ENCODE data around the gene SYNE1.

SYNE1 gene

GRCh38 chr6:152135755-152136448, 501.3 kb downstream of the SYNE1 start:
- Histone ChIP-seq H3K36me3 (ENCODE audit: control insufficient read depth, insufficient read depth, low read length) (no peaks in the 10 kb centered on the region), H3K23ac (ENCODE audit: low read length) (no peak overlapping the region), H3K4ac (ENCODE audit: low read depth, low read length) (no peak overlapping the region), H3K79me1 (ENCODE audit: low read length) (no peaks in the 10 kb centered on the region), H2BK5ac (ENCODE audit: low read length) (no peak overlapping the region), H3K56ac (ENCODE audit: low read length) (no peak overlapping the region), H2BK120ac (ENCODE audit: low read depth, low read length) (no peak overlapping the region), H3K9ac (ENCODE audit: low read length) (no peak overlapping the region), H2AK5ac (ENCODE audit: low read length) (no peak overlapping the region), H3K4me2 (ENCODE audit: low read length) (no peak overlapping the region), H3K4me3 (ENCODE audit: low read length) (no peak overlapping the region), H3K27me3 (ENCODE audit: insufficient read depth, low read length, poor library complexity) (no peaks in the 10 kb centered on the region), H4K8ac (ENCODE audit: low read depth, low read length) (no peak overlapping the region), H3K4me1 (ENCODE audit: control insufficient read depth, low read depth, low read length) (no peaks in the 10 kb centered on the region), H4K5ac (ENCODE audit: low read length) (no peak overlapping the region), H3K18ac (ENCODE audit: low read length) (no peak overlapping the region), H2BK15ac (replicated peaks; ENCODE audit: low read depth) (no peak overlapping the region), H3K27ac (ENCODE audit: low read depth, low read length) (no peak overlapping the region), H3K79me2 (ENCODE audit: control insufficient read depth, insufficient read depth, low read length) (no peaks in the 10 kb centered on the region)
- WGBS (ENCODE audit: extremely low coverage, insufficient coverage, low lambda C conversion rate) = no CpG with 5 or more reads among the region's 8 CpGs
- DNase-seq = no peak

GRCh38 chr6:152130441-152130840, 506.7 kb downstream of the SYNE1 start:
- Histone ChIP-seq H3K9ac (ENCODE audit: low read length) (no peak overlapping the region), H3K4me1 (ENCODE audit: control insufficient read depth, low read depth, low read length) (no peaks in the 10 kb centered on the region), H3K56ac (ENCODE audit: low read length) (no peak overlapping the region), H3K4ac (ENCODE audit: low read depth, low read length) (no peak overlapping the region), H3K27me3 (ENCODE audit: insufficient read depth, low read length, poor library complexity) (no peaks in the 10 kb centered on the region), H2BK5ac (ENCODE audit: low read length) (no peak overlapping the region), H3K36me3 (ENCODE audit: control insufficient read depth, insufficient read depth, low read length) (no peaks in the 10 kb centered on the region), H4K5ac (ENCODE audit: low read length) (no peak overlapping the region), H3K4me2 (ENCODE audit: low read length) (no peak overlapping the region), H2AK5ac (ENCODE audit: low read length) (no peak overlapping the region), H3K4me3 (ENCODE audit: low read length) (no peak overlapping the region), H2BK120ac (ENCODE audit: low read depth, low read length) (no peak overlapping the region), H3K18ac (ENCODE audit: low read length) (no peak overlapping the region), H3K79me2 (ENCODE audit: control insufficient read depth, insufficient read depth, low read length) (no peaks in the 10 kb centered on the region), H3K27ac (ENCODE audit: low read depth, low read length) (no peak overlapping the region), H2BK15ac (replicated peaks; ENCODE audit: low read depth) (no peak overlapping the region), H3K23ac (ENCODE audit: low read length) (no peak overlapping the region), H3K79me1 (ENCODE audit: low read length) (no peaks in the 10 kb centered on the region), H4K8ac (ENCODE audit: low read depth, low read length) (no peak overlapping the region)
- WGBS (ENCODE audit: extremely low coverage, insufficient coverage, low lambda C conversion rate) = no CpG with 5 or more reads among the region's 2 CpGs
- no peak for DNase-seq

- no peak overlapping the region for H2AK5ac ChIP-seq (ENCODE audit: low read length)
- H3K79me2 ChIP-seq (ENCODE audit: control insufficient read depth, insufficient read depth, low read length) = no peaks in the 10 kb centered on the region
- H3K36me3 ChIP-seq (ENCODE audit: control insufficient read depth, insufficient read depth, low read length) = no peaks in the 10 kb centered on the region
- no peak overlapping the region for H3K56ac ChIP-seq (ENCODE audit: low read length)
- H3K9ac ChIP-seq (ENCODE audit: low read length) = no peak overlapping the region
- H3K27me3 ChIP-seq (ENCODE audit: insufficient read depth, low read length, poor library complexity) = no peaks in the 10 kb centered on the region
- H3K27ac ChIP-seq (ENCODE audit: low read depth, low read length) = no peak overlapping the region
- no peaks in the 10 kb centered on the region for H3K4me1 ChIP-seq (ENCODE audit: control insufficient read depth, low read depth, low read length)
- H3K4me2 ChIP-seq (ENCODE audit: low read length) = no peak overlapping the region
- no peak overlapping the region for H2BK5ac ChIP-seq (ENCODE audit: low read length)
- peak; percentile 9 for DNase-seq
- H4K8ac ChIP-seq (ENCODE audit: low read depth, low read length) = no peak overlapping the region
- no peak overlapping the region for H3K18ac ChIP-seq (ENCODE audit: low read length)
- H4K5ac ChIP-seq (ENCODE audit: low read length) = no peak overlapping the region
- no peak overlapping the region for H2BK15ac ChIP-seq (replicated peaks; ENCODE audit: low read depth)
- no peak overlapping the region for H3K4ac ChIP-seq (ENCODE audit: low read depth, low read length)
- no CpG with 5 or more reads among the region's 9 CpGs for WGBS (ENCODE audit: extremely low coverage, insufficient coverage, low lambda C conversion rate)
- no peak overlapping the region for H3K23ac ChIP-seq (ENCODE audit: low read length)
- H3K4me3 ChIP-seq (ENCODE audit: low read length) = no peak overlapping the region
- no peaks in the 10 kb centered on the region for H3K79me1 ChIP-seq (ENCODE audit: low read length)
- H2BK120ac ChIP-seq (ENCODE audit: low read depth, low read length) = no peak overlapping the region
Measured at GRCh38 chr6:152129691-152130151, 507.4 kb downstream of the SYNE1 start.

GRCh38 chr6:152127432-152128165, 509.6 kb downstream of the SYNE1 start:
- Histone ChIP-seq H4K8ac (ENCODE audit: low read depth, low read length) (no peak overlapping the region), H3K23ac (ENCODE audit: low read length) (no peak overlapping the region), H3K79me2 (ENCODE audit: control insufficient read depth, insufficient read depth, low read length) (no peaks in the 10 kb centered on the region), H2AK5ac (ENCODE audit: low read length) (no peak overlapping the region), H2BK120ac (ENCODE audit: low read depth, low read length) (no peak overlapping the region), H3K4me1 (ENCODE audit: control insufficient read depth, low read depth, low read length) (no peaks in the 10 kb centered on the region), H3K4me2 (ENCODE audit: low read length) (no peak overlapping the region), H3K36me3 (ENCODE audit: control insufficient read depth, insufficient read depth, low read length) (no peaks in the 10 kb centered on the region), H3K4me3 (ENCODE audit: low read length) (no peak overlapping the region), H3K79me1 (ENCODE audit: low read length) (no peaks in the 10 kb centered on the region), H3K4ac (ENCODE audit: low read depth, low read length) (no peak overlapping the region), H2BK5ac (ENCODE audit: low read length) (no peak overlapping the region), H4K5ac (ENCODE audit: low read length) (no peak overlapping the region), H2BK15ac (replicated peaks; ENCODE audit: low read depth) (no peak overlapping the region), H3K27me3 (ENCODE audit: insufficient read depth, low read length, poor library complexity) (no peaks in the 10 kb centered on the region), H3K18ac (ENCODE audit: low read length) (no peak overlapping the region), H3K56ac (ENCODE audit: low read length) (no peak overlapping the region), H3K9ac (ENCODE audit: low read length) (no peak overlapping the region), H3K27ac (ENCODE audit: low read depth, low read length) (no peak overlapping the region)
- no CpG with 5 or more reads among the region's 8 CpGs for WGBS (ENCODE audit: extremely low coverage, insufficient coverage, low lambda C conversion rate)
- DNase-seq = peak; percentile 23

- Histone ChIP-seq H3K4me1 (ENCODE audit: control insufficient read depth, low read depth, low read length) (no peaks in the 10 kb centered on the region), H3K79me2 (ENCODE audit: control insufficient read depth, insufficient read depth, low read length) (no peaks in the 10 kb centered on the region), H3K9ac (ENCODE audit: low read length) (no peak overlapping the region), H3K27ac (ENCODE audit: low read depth, low read length) (no peak overlapping the region), H3K4me3 (ENCODE audit: low read length) (no peak overlapping the region), H3K79me1 (ENCODE audit: low read length) (no peaks in the 10 kb centered on the region), H2BK15ac (replicated peaks; ENCODE audit: low read depth) (no peak overlapping the region), H2BK5ac (ENCODE audit: low read length) (no peak overlapping the region), H3K4ac (ENCODE audit: low read depth, low read length) (no peak overlapping the region), H2BK120ac (ENCODE audit: low read depth, low read length) (no peak overlapping the region), H3K56ac (ENCODE audit: low read length) (no peak overlapping the region), H4K5ac (ENCODE audit: low read length) (no peak overlapping the region), H3K36me3 (ENCODE audit: control insufficient read depth, insufficient read depth, low read length) (no peaks in the 10 kb centered on the region), H4K8ac (ENCODE audit: low read depth, low read length) (no peak overlapping the region), H3K18ac (ENCODE audit: low read length) (no peak overlapping the region), H3K23ac (ENCODE audit: low read length) (no peak overlapping the region), H2AK5ac (ENCODE audit: low read length) (no peak overlapping the region), H3K4me2 (ENCODE audit: low read length) (no peak overlapping the region), H3K27me3 (ENCODE audit: insufficient read depth, low read length, poor library complexity) (no peaks in the 10 kb centered on the region)
- WGBS (ENCODE audit: extremely low coverage, insufficient coverage, low lambda C conversion rate) = no CpG with 5 or more reads among the region's 3 CpGs
- DNase-seq = peak; percentile 67
Measured at GRCh38 chr6:152124429-152125074, 512.6 kb downstream of the SYNE1 start.
